ENCODE data around the gene CZIB. TPM values are rescaled to one million over a fixed set of nuclear protein-coding genes. Genes with fewer than 3 reads are reported as not detected.
A peak's percentile ranks its signal among the peaks of the same experiment; 100 is the strongest.
"Not testable (repeated sequence)": the region's sequence is repeated elsewhere in the genome, so short reads cannot be mapped to it uniquely, and the experiment has no call there.

Gene CZIB
- total RNA-seq, 3 donors from 2014 or later = 42.8 to 47.2 (median 46.2) TPM

- H3K36me3 Mint-ChIP-seq (ENCODE audit: insufficient read depth) = peaks cover 58% of the 10 kb centered on the region
- H3K9me3 Mint-ChIP-seq = peaks cover 12% of the 10 kb centered on the region
- DNase-seq (no peak), ATAC-seq (no peak)
- H3K4me1 Mint-ChIP-seq (ENCODE audit: low read depth) = no peaks in the 10 kb centered on the region
- no peaks in the 10 kb centered on the region for H3K27me3 Mint-ChIP-seq (ENCODE audit: low read depth)
- no peak overlapping the region for H3K4me3 Mint-ChIP-seq
Measured at GRCh38 chr1:53207726-53208125, 12.7 kb downstream of the CZIB start.

- no peak overlapping the region for H3K4me3 Mint-ChIP-seq
- peaks cover 12% of the 10 kb centered on the region for H3K9me3 Mint-ChIP-seq
- H3K36me3 Mint-ChIP-seq (ENCODE audit: insufficient read depth) = peaks cover 59% of the 10 kb centered on the region
- H3K4me1 Mint-ChIP-seq (ENCODE audit: low read depth) = no peaks in the 10 kb centered on the region
- no peak for DNase-seq
- ATAC-seq = no peak
- no peaks in the 10 kb centered on the region for H3K27me3 Mint-ChIP-seq (ENCODE audit: low read depth)
Measured at GRCh38 chr1:53206735-53207379, 13.6 kb downstream of the CZIB start.

- not testable (repeated sequence) for H3K4me1 Mint-ChIP-seq (ENCODE audit: low read depth); DNase-seq; ATAC-seq; H3K27me3 Mint-ChIP-seq (ENCODE audit: low read depth); H3K4me3 Mint-ChIP-seq
- Mint-ChIP-seq H3K9me3 (peaks cover 12% of the 10 kb centered on the region), H3K36me3 (ENCODE audit: insufficient read depth) (peaks cover 59% of the 10 kb centered on the region)
Measured at GRCh38 chr1:53206083-53206685, 14.2 kb downstream of the CZIB start.

- not testable (repeated sequence) for ATAC-seq; H3K4me3 Mint-ChIP-seq; H3K27me3 Mint-ChIP-seq (ENCODE audit: low read depth); H3K4me1 Mint-ChIP-seq (ENCODE audit: low read depth); DNase-seq
- Mint-ChIP-seq H3K36me3 (ENCODE audit: insufficient read depth) (peaks cover 62% of the 10 kb centered on the region), H3K9me3 (peaks cover 12% of the 10 kb centered on the region)
Measured at GRCh38 chr1:53205496-53205895, 14.9 kb downstream of the CZIB start.

GRCh38 chr1:53203466-53203865, 17.0 kb downstream of the CZIB start:
- ATAC-seq = no peak

GRCh38 chr1:53198241-53198651, 22.2 kb downstream of the CZIB start:
- Mint-ChIP-seq H3K36me3 (ENCODE audit: insufficient read depth) (peaks cover 19% of the 10 kb centered on the region), H3K4me1 (ENCODE audit: low read depth) (peaks cover 24% of the 10 kb centered on the region), H3K27me3 (ENCODE audit: low read depth) (no peaks in the 10 kb centered on the region), H3K4me3 (peak overlapping the region; percentile 95), H3K9me3 (no peaks in the 10 kb centered on the region)
- DNase-seq (no peak), ATAC-seq (no peak)

More at GRCh38 chr1:53203466-53203865, 17.0 kb downstream of the CZIB start:
- peaks cover 12% of the 10 kb centered on the region for H3K9me3 Mint-ChIP-seq
- DNase-seq = no peak
- H3K36me3 Mint-ChIP-seq (ENCODE audit: insufficient read depth) = peaks cover 57% of the 10 kb centered on the region
- H3K4me3 Mint-ChIP-seq = no peak overlapping the region
- H3K4me1 Mint-ChIP-seq (ENCODE audit: low read depth) = peaks cover 6% of the 10 kb centered on the region
- no peaks in the 10 kb centered on the region for H3K27me3 Mint-ChIP-seq (ENCODE audit: low read depth)

GRCh38 chr1:53197291-53198200, 22.9 kb downstream of the CZIB start:
- H3K9me3 Mint-ChIP-seq = no peaks in the 10 kb centered on the region
- H3K4me3 Mint-ChIP-seq = peak overlapping the region; percentile 95
- no peak for ATAC-seq
- H3K4me1 Mint-ChIP-seq (ENCODE audit: low read depth) = peaks cover 24% of the 10 kb centered on the region
- peaks cover 12% of the 10 kb centered on the region for H3K36me3 Mint-ChIP-seq (ENCODE audit: insufficient read depth)
- H3K27me3 Mint-ChIP-seq (ENCODE audit: low read depth) = no peaks in the 10 kb centered on the region
- DNase-seq = no peak

GRCh38 chr1:53196485-53197290, 23.7 kb downstream of the CZIB start, which contains the start of gene CPT2:
Gene CPT2 (plus strand): TSS chr1:53196824. CDS start chr1:53196944, 120 bp downstream.
- peak; percentile 99 to 100 for ATAC-seq
- Mint-ChIP-seq H3K36me3 (ENCODE audit: insufficient read depth) (peaks cover 7% of the 10 kb centered on the region), H3K9me3 (no peaks in the 10 kb centered on the region), H3K4me1 (ENCODE audit: low read depth) (peaks cover 24% of the 10 kb centered on the region), H3K27me3 (ENCODE audit: low read depth) (no peaks in the 10 kb centered on the region), H3K4me3 (peak within 1 kb of the TSS; percentile 95)
- DNase-seq = peak; percentile 84

- peak overlapping the region; percentile 95 for H3K4me3 Mint-ChIP-seq
- H3K27me3 Mint-ChIP-seq (ENCODE audit: low read depth) = no peaks in the 10 kb centered on the region
- no peak for DNase-seq
- ATAC-seq = peak in 1 of 2 donors; percentile 5
- no peaks in the 10 kb centered on the region for H3K9me3 Mint-ChIP-seq
- peaks cover 7% of the 10 kb centered on the region for H3K36me3 Mint-ChIP-seq (ENCODE audit: insufficient read depth)
- H3K4me1 Mint-ChIP-seq (ENCODE audit: low read depth) = peaks cover 24% of the 10 kb centered on the region
Measured at GRCh38 chr1:53196017-53196484, 24.4 kb downstream of the CZIB start.

GRCh38 chr1:53195246-53196016, 25.0 kb downstream of the CZIB start:
- no peaks in the 10 kb centered on the region for H3K9me3 Mint-ChIP-seq
- H3K27me3 Mint-ChIP-seq (ENCODE audit: low read depth) = no peaks in the 10 kb centered on the region
- peaks cover 24% of the 10 kb centered on the region for H3K4me1 Mint-ChIP-seq (ENCODE audit: low read depth)
- H3K36me3 Mint-ChIP-seq (ENCODE audit: insufficient read depth) = peaks cover 3% of the 10 kb centered on the region
- peak overlapping the region; percentile 52 for H3K4me3 Mint-ChIP-seq
- ATAC-seq = no peak
- DNase-seq = no peak

- H3K27me3 Mint-ChIP-seq (ENCODE audit: low read depth) = peaks cover 9% of the 10 kb centered on the region
- DNase-seq (no peak), ATAC-seq (no peak)
- H3K9me3 Mint-ChIP-seq = no peaks in the 10 kb centered on the region
- H3K4me1 Mint-ChIP-seq (ENCODE audit: low read depth) = no peaks in the 10 kb centered on the region
- no peak overlapping the region for H3K4me3 Mint-ChIP-seq
- H3K36me3 Mint-ChIP-seq (ENCODE audit: insufficient read depth) = no peaks in the 10 kb centered on the region
Measured at GRCh38 chr1:53190210-53190611, 30.2 kb downstream of the CZIB start.

- DNase-seq (no peak), ATAC-seq (no peak)
- Mint-ChIP-seq H3K4me1 (ENCODE audit: low read depth) (no peaks in the 10 kb centered on the region), H3K4me3 (no peak overlapping the region), H3K27me3 (ENCODE audit: low read depth) (peaks cover 9% of the 10 kb centered on the region), H3K9me3 (no peaks in the 10 kb centered on the region), H3K36me3 (ENCODE audit: insufficient read depth) (no peaks in the 10 kb centered on the region)
Measured at GRCh38 chr1:53189061-53189460, 31.4 kb downstream of the CZIB start.

GRCh38 chr1:53188099-53188498, 32.3 kb downstream of the CZIB start:
- ATAC-seq (no peak), DNase-seq (no peak)
- H3K4me3 Mint-ChIP-seq = no peak overlapping the region
- no peaks in the 10 kb centered on the region for H3K4me1 Mint-ChIP-seq (ENCODE audit: low read depth)
- H3K9me3 Mint-ChIP-seq = no peaks in the 10 kb centered on the region
- no peaks in the 10 kb centered on the region for H3K36me3 Mint-ChIP-seq (ENCODE audit: insufficient read depth)
- H3K27me3 Mint-ChIP-seq (ENCODE audit: low read depth) = peaks cover 9% of the 10 kb centered on the region

All from activated T-cell treated with anti-CD3 and anti-CD28 coated beads, Interleukin-2, amount 50 U/mL, for 4 hours (primary cell).